ENCODE results near the gene ESYT2. TPM values are rescaled to one million over a fixed set of nuclear protein-coding genes. Genes with fewer than 3 reads are reported as not detected.

The ESYT2 gene
- total and polyA plus RNA-seq, 2 of the 4 experiments (the other 2 are of a cell fraction) = 26.7 to 69.9 TPM

DNA sequence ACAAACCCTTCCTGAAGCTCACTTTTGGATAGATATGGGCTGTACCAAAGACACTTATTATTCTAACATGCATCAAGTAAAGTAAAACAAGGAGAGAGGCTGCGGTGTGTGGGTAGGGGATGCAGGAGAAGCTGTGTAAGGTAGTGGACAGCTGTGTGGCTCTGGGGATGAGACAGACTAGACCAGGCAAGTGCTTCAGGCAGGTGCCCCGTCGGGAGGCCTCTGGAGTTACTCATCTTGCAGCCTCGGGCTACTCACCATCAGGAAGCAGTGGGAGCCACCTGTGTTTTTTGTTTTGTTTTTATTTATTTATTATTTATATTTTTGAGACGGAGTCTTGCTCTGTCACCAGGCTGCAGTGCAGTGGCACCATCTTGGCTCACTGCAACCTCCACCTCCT, 75.4 kb downstream of the ESYT2 start:
- Histone ChIP-seq H3K23ac (ENCODE audit: low read depth, low read length) (no peak overlapping the region), H3K9me1 (ENCODE audit: insufficient read depth, low read length) (no peaks in the 10 kb centered on the region), H3K27me3 (ENCODE audit: control insufficient read depth, insufficient read depth, low read length) (no peaks in the 10 kb centered on the region), H2AK9ac (replicated peaks; ENCODE audit: low read depth, low read length, poor library complexity) (no peak overlapping the region), H3K27ac (ENCODE audit: insufficient read depth, low read length) (no peak overlapping the region), H4K91ac (ENCODE audit: insufficient read depth, low read depth, low read length) (no peak overlapping the region), H2BK5ac (ENCODE audit: low read depth, low read length, poor library complexity, severe bottlenecking) (no peak overlapping the region), H4K20me1 (ENCODE audit: insufficient read depth, low read length) (no peaks in the 10 kb centered on the region), H3K56ac (ENCODE audit: extremely low read depth, insufficient read depth, low read length) (no peak overlapping the region), H3K9me3 (ENCODE audit: control insufficient read depth, insufficient read depth, low read length) (no peaks in the 10 kb centered on the region), H2BK120ac (ENCODE audit: low read depth, low read length) (no peak overlapping the region), H3K4ac (ENCODE audit: low read depth, low read length) (no peak overlapping the region), H2AFZ (replicated peaks; ENCODE audit: low read length, poor library complexity) (no peak overlapping the region), H3K14ac (replicated peaks; ENCODE audit: low read depth, low read length) (no peak overlapping the region), H3K36me3 (ENCODE audit: control insufficient read depth, insufficient read depth, low read length) (peaks cover 35% of the 10 kb centered on the region), H2AK5ac (ENCODE audit: low read depth, low read length) (no peak overlapping the region), H3K4me2 (ENCODE audit: low read depth, low read length) (no peak overlapping the region), H4K8ac (ENCODE audit: low read depth in 2 of 2, low read length in 2 of 2) (no peak overlapping the region), H3K79me1 (ENCODE audit: low read depth in 1 of 2, low read length in 2 of 2) (peaks cover 3% of the 10 kb centered on the region in 2 experiments; a peak in 2 of 4 replicates), H3K4me3 (ENCODE audit: insufficient read depth, low read depth, low read length) (no peak overlapping the region), H3K18ac (ENCODE audit: low read depth, low read length) (no peak overlapping the region), H3K9ac (ENCODE audit: low read depth, low read length) (no peak overlapping the region), H2BK20ac (ENCODE audit: low read depth, low read length) (no peak overlapping the region), H2BK15ac (ENCODE audit: low read depth, low read length) (no peak overlapping the region), H3K4me1 (ENCODE audit: control insufficient read depth, insufficient read depth, low read length) (no peaks in the 10 kb centered on the region), H4K5ac (ENCODE audit: low read depth, low read length) (no peak overlapping the region)
- ChIA-PET CTCF (no interaction called here), POLR2A (ENCODE audit: unreplicated experiment) (no interaction called here)
- dilution Hi-C loops (cut with HindIII; ENCODE audit: low sequenced_read_pairs, unreplicated experiment) (no loop called here), in situ Hi-C loops (cut with MboI; ENCODE audit: low sequenced_read_pairs) (no loop called here), intact Hi-C loops (cut with micrococcal nuclease) (no loop called here)
- DNase-seq (no peak), ATAC-seq (ENCODE audit: low read depth) (no peak)
- WGBS, 2 experiments (ENCODE audit: extremely low coverage in 2 of 2, insufficient read length in 1 of 2) = 100% methylated on average over 1 of the region's 5 CpGs; no CpG with 5 or more reads in 1 of the 2 experiments
- no peak for TF ChIP-seq SMC3 (IDR thresholded peaks at IDR 0.05; ENCODE audit: low read depth, low read length)
- no peak for TF ChIP-seq RCOR1 (IDR thresholded peaks at IDR 0.05; ENCODE audit: insufficient replicate concordance, low read length)
- TF ChIP-seq MAFK (IDR thresholded peaks at IDR 0.05; ENCODE audit: low read depth, low read length) = no peak
- TF ChIP-seq, protein P1, sequence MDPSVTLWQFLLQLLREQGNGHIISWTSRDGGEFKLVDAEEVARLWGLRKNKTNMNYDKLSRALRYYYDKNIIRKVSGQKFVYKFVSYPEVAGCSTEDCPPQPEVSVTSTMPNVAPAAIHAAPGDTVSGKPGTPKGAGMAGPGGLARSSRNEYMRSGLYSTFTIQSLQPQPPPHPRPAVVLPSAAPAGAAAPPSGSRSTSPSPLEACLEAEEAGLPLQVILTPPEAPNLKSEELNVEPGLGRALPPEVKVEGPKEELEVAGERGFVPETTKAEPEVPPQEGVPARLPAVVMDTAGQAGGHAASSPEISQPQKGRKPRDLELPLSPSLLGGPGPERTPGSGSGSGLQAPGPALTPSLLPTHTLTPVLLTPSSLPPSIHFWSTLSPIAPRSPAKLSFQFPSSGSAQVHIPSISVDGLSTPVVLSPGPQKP (IDR thresholded peaks at IDR 0.05; ENCODE audit: borderline replicate concordance, low read depth, low read length) = no peak
- TF ChIP-seq MXI1 (IDR thresholded peaks at IDR 0.05; ENCODE audit: borderline replicate concordance, low read depth, low read length) = no peak
- TF ChIP-seq, protein P2, sequence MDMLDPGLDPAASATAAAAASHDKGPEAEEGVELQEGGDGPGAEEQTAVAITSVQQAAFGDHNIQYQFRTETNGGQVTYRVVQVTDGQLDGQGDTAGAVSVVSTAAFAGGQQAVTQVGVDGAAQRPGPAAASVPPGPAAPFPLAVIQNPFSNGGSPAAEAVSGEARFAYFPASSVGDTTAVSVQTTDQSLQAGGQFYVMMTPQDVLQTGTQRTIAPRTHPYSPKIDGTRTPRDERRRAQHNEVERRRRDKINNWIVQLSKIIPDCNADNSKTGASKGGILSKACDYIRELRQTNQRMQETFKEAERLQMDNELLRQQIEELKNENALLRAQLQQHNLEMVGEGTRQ (IDR thresholded peaks at IDR 0.05; ENCODE audit: low read depth, low read length) = no peak
- TF ChIP-seq NFE2L2 (IDR thresholded peaks at IDR 0.05; ENCODE audit: low read depth, low read length) = no peak
- TF ChIP-seq MAZ (IDR thresholded peaks at IDR 0.05; ENCODE audit: borderline replicate concordance, low read depth, low read length) = no peak
- no peak for TF ChIP-seq FOS (IDR thresholded peaks at IDR 0.05; ENCODE audit: low read depth, low read length)
- TF ChIP-seq, protein P3, sequence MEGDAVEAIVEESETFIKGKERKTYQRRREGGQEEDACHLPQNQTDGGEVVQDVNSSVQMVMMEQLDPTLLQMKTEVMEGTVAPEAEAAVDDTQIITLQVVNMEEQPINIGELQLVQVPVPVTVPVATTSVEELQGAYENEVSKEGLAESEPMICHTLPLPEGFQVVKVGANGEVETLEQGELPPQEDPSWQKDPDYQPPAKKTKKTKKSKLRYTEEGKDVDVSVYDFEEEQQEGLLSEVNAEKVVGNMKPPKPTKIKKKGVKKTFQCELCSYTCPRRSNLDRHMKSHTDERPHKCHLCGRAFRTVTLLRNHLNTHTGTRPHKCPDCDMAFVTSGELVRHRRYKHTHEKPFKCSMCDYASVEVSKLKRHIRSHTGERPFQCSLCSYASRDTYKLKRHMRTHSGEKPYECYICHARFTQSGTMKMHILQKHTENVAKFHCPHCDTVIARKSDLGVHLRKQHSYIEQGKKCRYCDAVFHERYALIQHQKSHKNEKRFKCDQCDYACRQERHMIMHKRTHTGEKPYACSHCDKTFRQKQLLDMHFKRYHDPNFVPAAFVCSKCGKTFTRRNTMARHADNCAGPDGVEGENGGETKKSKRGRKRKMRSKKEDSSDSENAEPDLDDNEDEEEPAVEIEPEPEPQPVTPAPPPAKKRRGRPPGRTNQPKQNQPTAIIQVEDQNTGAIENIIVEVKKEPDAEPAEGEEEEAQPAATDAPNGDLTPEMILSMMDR (conservative IDR thresholded peaks at IDR 0.05; ENCODE audit: low read depth, low read length) = no peak
- TF ChIP-seq CEBPB (IDR thresholded peaks at IDR 0.05; ENCODE audit: low read depth, low read length) = no peak
- TF ChIP-seq BHLHE40 (IDR thresholded peaks at IDR 0.05; ENCODE audit: low read depth, low read length) = no peak
- no TSS peak for BruUV-seq (replicated peaks)
